CD4-positive, alpha-beta T cell treated with Interleukin-10 for 1 hour (primary cell): ENCODE measurements around the gene ITGA5.
"Not testable (repeated sequence)": the region's sequence is repeated elsewhere in the genome, so short reads cannot be mapped to it uniquely, and the experiment has no call there.

Source experiments
- DNase-seq: peaks from one replicate; pipeline ENCODE4 v3.0.0-alpha.2; 2020

ITGA5 gene

GRCh38 chr12:54368709-54369596 is 50.1 kb downstream of the ITGA5 start:
- peak; percentile 90 for DNase-seq

DNA sequence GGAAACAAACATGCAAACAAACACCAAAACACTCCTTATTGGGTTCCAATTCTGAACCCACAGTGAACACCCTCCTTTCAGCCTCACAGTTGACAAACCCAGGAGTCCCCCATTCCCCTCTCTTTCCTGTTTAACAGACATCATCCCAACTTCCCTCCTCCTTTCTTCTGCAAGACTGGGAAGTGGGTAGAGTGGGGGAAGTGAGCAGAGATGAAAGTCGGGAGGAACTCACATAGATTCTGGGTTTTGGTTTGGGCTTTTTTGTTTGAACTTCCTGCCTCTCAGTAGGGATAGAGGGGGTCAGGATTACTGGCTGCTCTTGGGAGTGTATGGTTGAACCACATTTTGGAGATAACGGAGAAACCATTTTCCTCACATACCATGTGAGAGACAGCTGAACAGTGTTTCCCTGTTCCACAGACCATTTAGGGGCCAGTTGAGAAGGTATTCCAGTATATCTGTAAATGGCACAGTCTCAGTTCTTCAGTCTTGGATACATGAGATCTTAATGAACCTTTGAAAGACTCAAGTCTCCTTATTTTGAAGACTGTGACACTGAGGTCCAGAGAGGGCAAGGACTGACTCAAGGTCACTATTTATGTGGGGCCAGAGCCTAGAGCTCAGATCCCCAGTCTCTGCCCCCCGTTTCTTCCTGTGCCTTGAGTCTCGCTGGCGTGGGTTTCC is 50.9 kb downstream of the ITGA5 start:
- DNase-seq, result no peak

GRCh38 chr12:54364413-54364812 is 54.7 kb downstream of the ITGA5 start, which contains the start of gene GPR84:
Gene GPR84 (minus strand): TSS chr12:54364486. CDS start chr12:54363851, 635 bp downstream.
- DNase-seq, result peak; percentile 29

DNA sequence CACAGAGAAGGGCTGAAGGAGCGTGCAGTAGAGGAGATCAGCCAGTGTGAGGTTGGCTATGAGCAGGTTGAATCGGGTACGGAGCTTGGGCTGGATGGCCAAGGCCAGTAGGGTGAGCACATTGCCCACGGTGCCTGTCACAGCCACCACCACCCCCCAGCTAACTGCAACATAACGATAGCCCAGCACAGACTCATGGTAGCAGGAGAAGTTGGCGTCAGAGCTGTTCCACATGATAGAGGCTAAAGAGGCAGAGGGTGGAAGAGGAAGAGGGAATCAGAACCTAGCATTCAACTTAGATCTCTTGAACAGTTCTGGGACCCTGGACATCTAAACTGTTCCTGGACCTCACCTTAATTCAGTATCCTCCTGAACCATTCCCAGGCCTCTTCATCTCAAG is 55.4 kb downstream of the ITGA5 start:
- no peak for DNase-seq

GRCh38 chr12:54363047-54363446 is 56.0 kb downstream of the ITGA5 start:
- DNase-seq, result no peak

- DNase-seq, result peak; percentile 50
Observed at GRCh38 chr12:54360717-54361456, 58.2 kb downstream of the ITGA5 start.

GRCh38 chr12:54359762-54360351 is 59.2 kb downstream of the ITGA5 start:
- no peak for DNase-seq

- peak; percentile 98 for DNase-seq
Observed at GRCh38 chr12:54358945-54359761, 59.9 kb downstream of the ITGA5 start.

GRCh38 chr12:54358191-54358944 is 60.7 kb downstream of the ITGA5 start:
- peak; percentile 61 for DNase-seq

DNA sequence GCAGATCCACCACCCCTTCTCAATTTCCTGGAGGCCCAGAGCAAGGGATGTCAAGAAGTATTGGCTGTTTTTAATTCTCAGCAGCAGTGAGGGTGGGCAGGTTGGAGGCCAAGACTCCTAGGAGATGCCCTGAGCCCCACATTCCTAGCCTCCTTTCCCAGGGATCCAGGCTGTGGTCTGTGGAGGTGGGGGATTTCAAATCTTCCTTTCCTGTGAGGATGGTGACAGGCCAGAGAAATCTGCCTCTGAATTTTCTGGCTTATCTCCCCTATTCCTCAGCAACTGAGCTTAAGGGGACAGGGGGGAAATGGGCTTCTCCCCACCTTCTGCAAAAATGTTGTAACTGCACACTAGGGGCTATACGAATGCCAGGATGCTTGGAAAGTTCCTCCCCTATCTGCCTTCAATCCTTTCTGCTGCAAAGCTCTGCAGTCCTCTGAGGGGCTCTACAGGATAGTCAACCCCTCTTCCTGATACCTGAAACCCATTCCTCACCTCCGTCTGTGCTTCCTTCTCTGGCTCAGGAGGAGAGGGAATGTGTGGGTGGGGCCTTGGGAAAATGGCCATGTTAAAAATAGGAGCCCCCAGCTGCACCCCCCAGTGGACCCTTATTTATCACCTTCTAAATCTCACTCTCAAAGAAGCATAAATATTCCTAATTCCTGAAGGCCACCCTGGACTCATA is 61.4 kb downstream of the ITGA5 start:
- no peak for DNase-seq

GRCh38 chr12:54356951-54357356 is 62.1 kb downstream of the ITGA5 start:
- no peak for DNase-seq

DNA sequence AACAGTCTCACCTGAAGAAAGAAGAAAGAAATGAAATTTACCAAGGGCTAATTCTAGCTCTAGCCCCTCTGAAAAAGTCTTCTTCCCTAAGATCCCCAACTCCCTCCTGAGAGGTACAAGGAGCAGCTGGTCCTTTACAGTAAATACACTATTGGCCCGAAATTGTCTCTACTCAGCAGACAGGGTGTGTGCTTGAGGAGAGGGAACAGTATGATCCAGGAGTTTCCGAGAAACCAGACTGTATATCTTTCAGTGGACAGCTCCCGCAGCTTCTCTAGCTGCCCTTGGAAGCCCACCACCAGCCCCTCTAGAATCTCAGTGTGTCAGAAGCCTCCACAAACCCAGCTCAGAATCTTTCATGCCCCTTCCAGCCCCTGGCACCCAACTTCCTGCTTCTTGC is 62.8 kb downstream of the ITGA5 start:
- no peak for DNase-seq

GRCh38 chr12:54355104-54355815 is 63.8 kb downstream of the ITGA5 start:
- DNase-seq, result no peak

GRCh38 chr12:54354271-54354670 is 64.8 kb downstream of the ITGA5 start:
- DNase-seq, result not testable (repeated sequence)

- no peak for DNase-seq
Observed at GRCh38 chr12:54352891-54353874, 65.9 kb downstream of the ITGA5 start.

GRCh38 chr12:54352022-54352531 is 67.0 kb downstream of the ITGA5 start:
- peak; percentile 26 for DNase-seq

GRCh38 chr12:54351341-54351740 is 67.7 kb downstream of the ITGA5 start:
- DNase-seq, result no peak

GRCh38 chr12:54350743-54351142 is 68.3 kb downstream of the ITGA5 start:
- no peak for DNase-seq
